Spleen (tissue), 13 donors: ENCODE data around the gene C19orf12. TPM values are rescaled to one million over a fixed set of nuclear protein-coding genes. Genes with fewer than 3 reads are reported as not detected.

Source experiments
- DNase-seq: peaks from one replicate; pipeline ENCODE4 v3.0.0-alpha.2; 2020
- H3K27ac ChIP-seq, 8 donors: fragments of 200-600 bp; sonication (generic) in 7 of 8; 1 replicate in 4 of 8; 2 replicates in 4 of 8; pipeline versions ENCODE4 v1.5.0 to v1.8.0; 2016 to 2021; ENCODE audit warnings: inconsistent platforms in 4 of 8, mild to moderate bottlenecking in 4 of 8, moderate library complexity in 1 of 8
- H3K27me3 ChIP-seq, 7 donors: fragments of 200-600 bp; sonication (generic) in 6 of 7; replicated peaks in 1 of 7; 1 replicate in 4 of 7; 2 replicates in 3 of 7; pipeline versions ENCODE4 v1.5.0 to v1.8.0; 2016 to 2021; ENCODE audit warnings: inconsistent platforms in 3 of 7, mild to moderate bottlenecking in 1 of 7
- H3K36me3 ChIP-seq, 6 donors: fragments of 200-600 bp; sonication (generic) in 5 of 6; 1 replicate in 4 of 6; 2 replicates in 2 of 6; pipeline versions ENCODE4 v1.5.0 to v1.8.0; 2016 to 2021; ENCODE audit warnings: inconsistent platforms in 2 of 6
- H3K4me1 ChIP-seq, 6 donors: fragments of 200-600 bp; sonication (generic) in 5 of 6; 1 replicate in 3 of 6; 2 replicates in 3 of 6; pipeline versions ENCODE4 v1.5.0 to v1.8.0; 2016 to 2021; ENCODE audit warnings: inconsistent platforms in 3 of 6
- H3K4me3 ChIP-seq, 8 donors: fragments of 200-600 bp; sonication (generic) in 7 of 8; 1 replicate in 4 of 8; 2 replicates in 4 of 8; pipeline versions ENCODE4 v1.5.0 to v1.8.0; 2016 to 2021; ENCODE audit warnings: inconsistent platforms in 4 of 8, mild to moderate bottlenecking in 4 of 8, moderate library complexity in 2 of 8
- H3K9me3 ChIP-seq, 8 donors: fragments of 200-600 bp; sonication (generic) in 7 of 8; 1 replicate in 4 of 8; 2 replicates in 4 of 8; pipeline versions ENCODE4 v1.5.0 to v1.8.0; 2016 to 2021; ENCODE audit warnings: inconsistent platforms in 4 of 8
- CTCF ChIP-seq, 11 experiments: fragments of 200-600 bp in 7 of 11; fragments of 450-650 bp in 4 of 11; sonication (generic) in 4 of 11; IDR thresholded peaks in 8 of 11; conservative IDR thresholded peaks in 3 of 11; 1 replicate in 7 of 11; 2 replicates in 4 of 11; pipeline versions ENCODE4 v1.4.0 to v1.8.0; 2016 to 2021; ENCODE audit warnings: antibody characterized with exemption in 11 of 11, inconsistent platforms in 4 of 11, mild to moderate bottlenecking in 1 of 11
- POLR2A ChIP-seq, 3 donors: fragments of 450-650 bp; IDR thresholded peaks; one replicate each; pipeline ENCODE4 v1.5.1; 2017; ENCODE audit warnings: antibody characterized with exemption in 3 of 3, mild to moderate bottlenecking in 1 of 3
- POLR2AphosphoS5 ChIP-seq, 3 donors: sonication (generic); formaldehyde crosslinking; IDR thresholded peaks; one replicate each; pipeline ENCODE4 v1.5.1; 2017; ENCODE audit warnings: antibody characterized with exemption in 3 of 3
- WGBS, 5 donors: extraction: QIAGEN DNeasy Blood & Tissue Kit in 3 of 5; methylation state at CpG; one replicate each; pipeline versions ENCODE4 v1.1.5 to v1.1.7; 2013 to 2018; 5-methylcytosine and 5-hydroxymethylcytosine counted together
- intact Hi-C: fragments of 100-400 bp; cut with DNase I; formaldehyde crosslinking; loops from one replicate; pipeline ENCODE4 v1.15.0; 2023; ENCODE audit warnings: low total_unique reads
- long read RNA-seq, 2 donors: transcript quantifications; one replicate each; lab custom pipeline, GENCODE V29; 2026
- polyA plus RNA-seq, 3 donors: library from polyadenylated mRNA; stranded (reverse); fragments of 200-250 nt; gene quantifications; one replicate each; pipeline ENCODE4 v1.2.1, GENCODE V29; 2013
- total RNA-seq, 7 donors: library from RNA; depleted of rRNA in 3 of 7; stranded (reverse); fragments of >200 nt in 3 of 7; fragmentation: NEBNext Ultra II Directional in 4 of 7; extraction: Animal tissue kit (Norgen Biotek cat#: 25700) in 4 of 7; gene quantifications; one replicate each; pipeline versions ENCODE4 v1.1.0 to v1.2.1, GENCODE V29; 2016 to 2021
- donor health status: healthy with polysubstance abuse.
- donor health status: DM: no; HTN: no; CAD: no; lungs with moderate emphysema.
- donor health status: DM: no; HTN: no; CAD: no.
- donor health status: Bipolar disorder and iron deficiency.
- donor health status: healthy.
- donor health status: DM: no; HTN: no; CAD: no.
- donor health status: DM: yes; HTN: yes; CAD: no.

Gene C19orf12
- 10 to 100 TPM; 24.2 to 36.9 (median 30.2) TPM for total RNA-seq
- 10 to 100 TPM; 13.8 to 19.3 (median 13.9) TPM for polyA plus RNA-seq
- long read RNA-seq, donor 1, partial matches to known transcripts, result 0 of 9 reads
- long read RNA-seq, donor 1, other reads (novel, unspliced or antisense), result 0 of 9 reads
- long read RNA-seq, donor 2, partial matches to known transcripts, result 0 of 3 reads
- long read RNA-seq, donor 2, other reads (novel, unspliced or antisense), result 0 of 3 reads

- Histone ChIP-seq H3K4me1 (peaks cover 25 to 69% (median 55%) of the 10 kb centered on the region in 6 donors), H3K9me3 (no peaks in the 10 kb centered on the region), H3K4me3 (peak within 1 kb of the TSS; percentile 47 to 97 (median 87)), H3K36me3 (no peaks in the 10 kb centered on the region), H3K27me3 (no peaks in the 10 kb centered on the region), H3K27ac (peak within 1 kb of the TSS; percentile 87 to 97 (median 95))
- TF ChIP-seq POLR2AphosphoS5 (IDR thresholded peaks at IDR 0.05) (peak; percentile 87 to 90 (median 90)), POLR2A (IDR thresholded peaks at IDR 0.05) (peak; percentile 10 to 70 (median 61)), CTCF (IDR thresholded peaks at IDR 0.05 in 8 of 11, conservative IDR thresholded peaks at IDR 0.05 in 3 of 11) (peak in 1 of 11 experiments; percentile 12)
- DNase-seq, result peak; percentile 92
- intact Hi-C loops, result loop anchor here (10.0 kb wide), 1 partner anchor 50 kb away; the partner anchor contains the start of gene PLEKHF1
- WGBS, 5 donors, result 0 to 2% (median 0%) methylated on average over 20 to 72 of the region's 72 CpGs
Observed at GRCh38 chr19:29714953-29715700, at the start of gene C19orf12. Gene C19orf12 (minus strand): TSS chr19:29715261. CDS start chr19:29708413, 6,848 bp downstream.

GRCh38 chr19:29764361-29764760 is 49.3 kb upstream of the C19orf12 start:
- peaks cover 0 to 10% (median 6%) of the 10 kb centered on the region in 6 donors for H3K4me1 ChIP-seq
- H3K36me3 ChIP-seq, result no peaks in the 10 kb centered on the region
- 74 to 95% (median 91%) methylated on average over 8 of the region's 8 CpGs for WGBS, 5 donors
- peaks cover 0 to 23% (median 0%) of the 10 kb centered on the region in 7 donors for H3K27me3 ChIP-seq
- TF ChIP-seq POLR2A (IDR thresholded peaks at IDR 0.05), result no peak
- TF ChIP-seq POLR2AphosphoS5 (IDR thresholded peaks at IDR 0.05), result no peak
- H3K4me3 ChIP-seq, result no peak overlapping the region
- intact Hi-C loops, result loop anchor here (5.0 kb wide), 1 partner anchor 108 kb away; no protein-coding TSS in a partner anchor
- H3K27ac ChIP-seq, result no peak overlapping the region
- no peak for DNase-seq
- H3K9me3 ChIP-seq, result no peaks in the 10 kb centered on the region

- Histone ChIP-seq H3K27ac (no peak overlapping the region), H3K27me3 (peaks cover 0 to 23% (median 0%) of the 10 kb centered on the region in 7 donors), H3K9me3 (no peaks in the 10 kb centered on the region), H3K36me3 (no peaks in the 10 kb centered on the region), H3K4me1 (peaks cover 0 to 10% (median 6%) of the 10 kb centered on the region in 6 donors), H3K4me3 (no peak overlapping the region)
- WGBS, 5 donors, result 76 to 93% (median 88%) methylated on average over 4 of the region's 4 CpGs
- TF ChIP-seq CTCF (IDR thresholded peaks at IDR 0.05 in 8 of 11, conservative IDR thresholded peaks at IDR 0.05 in 3 of 11) (no peak), POLR2AphosphoS5 (IDR thresholded peaks at IDR 0.05) (no peak), POLR2A (IDR thresholded peaks at IDR 0.05) (no peak)
- intact Hi-C loops, result loop anchor here (5.0 kb wide), 1 partner anchor 109 kb away; no protein-coding TSS in a partner anchor
- no peak for DNase-seq
Observed at GRCh38 chr19:29763196-29763595, 48.1 kb upstream of the C19orf12 start.

- Histone ChIP-seq H3K27me3 (peaks cover 0 to 23% (median 0%) of the 10 kb centered on the region in 7 donors), H3K4me1 (peaks cover 0 to 10% (median 6%) of the 10 kb centered on the region in 6 donors), H3K4me3 (no peak overlapping the region), H3K36me3 (no peaks in the 10 kb centered on the region), H3K27ac (no peak overlapping the region), H3K9me3 (no peaks in the 10 kb centered on the region)
- intact Hi-C loops, result loop anchor here (5.0 kb wide), 1 partner anchor 111 kb away; no protein-coding TSS in a partner anchor
- no peak for DNase-seq
- WGBS, 5 donors, result 79 to 84% (median 80%) methylated on average over 14 of the region's 14 CpGs
- TF ChIP-seq CTCF (IDR thresholded peaks at IDR 0.05 in 8 of 11, conservative IDR thresholded peaks at IDR 0.05 in 3 of 11), result no peak
- TF ChIP-seq POLR2AphosphoS5 (IDR thresholded peaks at IDR 0.05), result no peak
- TF ChIP-seq POLR2A (IDR thresholded peaks at IDR 0.05), result no peak
Observed at GRCh38 chr19:29761575-29762232, 46.6 kb upstream of the C19orf12 start.
